ENCODE data around the gene SGK1.

DNA sequence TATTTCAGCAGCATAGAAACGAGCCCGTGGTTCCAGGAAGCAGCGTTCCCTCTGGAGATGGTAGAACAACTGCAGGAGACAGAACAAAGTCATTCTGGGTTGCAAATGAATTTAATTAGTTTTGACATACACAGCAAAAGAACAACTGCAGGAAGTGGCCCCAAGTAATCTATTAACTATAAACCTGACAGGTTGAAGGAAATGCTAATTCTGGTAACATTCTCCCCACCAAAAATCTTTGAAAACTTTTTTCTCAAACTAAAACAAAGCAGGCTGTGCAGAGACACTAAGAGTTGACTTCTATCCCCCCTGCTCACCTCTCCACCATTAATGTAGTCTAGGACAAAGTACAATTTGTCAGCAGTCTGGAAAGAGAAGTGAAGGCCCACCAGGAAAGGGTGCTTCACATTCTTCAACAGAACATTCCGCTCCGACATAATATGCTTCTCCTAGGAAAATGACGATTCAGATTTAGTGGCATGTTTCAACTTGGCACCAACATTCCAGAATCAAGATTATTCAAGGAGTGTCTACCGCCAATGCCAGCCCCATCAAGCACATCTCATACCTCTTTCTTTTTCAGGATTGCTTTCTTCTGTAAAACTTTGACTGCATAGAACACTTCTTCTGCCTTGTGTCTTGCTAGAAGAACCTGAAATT, 145.1 kb downstream of the SGK1 start:
- TF ChIP-seq POLR2A (IDR thresholded peaks at IDR 0.05) (no peak), POLR2AphosphoS5 (IDR thresholded peaks at IDR 0.05) (no peak)
- TF ChIP-seq, protein P1, sequence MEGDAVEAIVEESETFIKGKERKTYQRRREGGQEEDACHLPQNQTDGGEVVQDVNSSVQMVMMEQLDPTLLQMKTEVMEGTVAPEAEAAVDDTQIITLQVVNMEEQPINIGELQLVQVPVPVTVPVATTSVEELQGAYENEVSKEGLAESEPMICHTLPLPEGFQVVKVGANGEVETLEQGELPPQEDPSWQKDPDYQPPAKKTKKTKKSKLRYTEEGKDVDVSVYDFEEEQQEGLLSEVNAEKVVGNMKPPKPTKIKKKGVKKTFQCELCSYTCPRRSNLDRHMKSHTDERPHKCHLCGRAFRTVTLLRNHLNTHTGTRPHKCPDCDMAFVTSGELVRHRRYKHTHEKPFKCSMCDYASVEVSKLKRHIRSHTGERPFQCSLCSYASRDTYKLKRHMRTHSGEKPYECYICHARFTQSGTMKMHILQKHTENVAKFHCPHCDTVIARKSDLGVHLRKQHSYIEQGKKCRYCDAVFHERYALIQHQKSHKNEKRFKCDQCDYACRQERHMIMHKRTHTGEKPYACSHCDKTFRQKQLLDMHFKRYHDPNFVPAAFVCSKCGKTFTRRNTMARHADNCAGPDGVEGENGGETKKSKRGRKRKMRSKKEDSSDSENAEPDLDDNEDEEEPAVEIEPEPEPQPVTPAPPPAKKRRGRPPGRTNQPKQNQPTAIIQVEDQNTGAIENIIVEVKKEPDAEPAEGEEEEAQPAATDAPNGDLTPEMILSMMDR (IDR thresholded peaks at IDR 0.05 in 8 of 11, conservative IDR thresholded peaks at IDR 0.05 in 3 of 11), result no peak
